ENCODE data around the gene IRX6. TPM values are rescaled to one million over a fixed set of nuclear protein-coding genes. Genes with fewer than 3 reads are reported as not detected.
A peak's percentile ranks its signal among the peaks of the same experiment; 100 is the strongest.

IRX6 gene
- under 1 TPM; 0.12 to 0.63 TPM for total RNA-seq
- polyA plus RNA-seq (ENCODE audit: insufficient read depth, low read depth, low replicate concordance), result 0.50 TPM
- long read RNA-seq, donor 1, result 0 reads
- long read RNA-seq, donor 2, result 0 reads

DNA sequence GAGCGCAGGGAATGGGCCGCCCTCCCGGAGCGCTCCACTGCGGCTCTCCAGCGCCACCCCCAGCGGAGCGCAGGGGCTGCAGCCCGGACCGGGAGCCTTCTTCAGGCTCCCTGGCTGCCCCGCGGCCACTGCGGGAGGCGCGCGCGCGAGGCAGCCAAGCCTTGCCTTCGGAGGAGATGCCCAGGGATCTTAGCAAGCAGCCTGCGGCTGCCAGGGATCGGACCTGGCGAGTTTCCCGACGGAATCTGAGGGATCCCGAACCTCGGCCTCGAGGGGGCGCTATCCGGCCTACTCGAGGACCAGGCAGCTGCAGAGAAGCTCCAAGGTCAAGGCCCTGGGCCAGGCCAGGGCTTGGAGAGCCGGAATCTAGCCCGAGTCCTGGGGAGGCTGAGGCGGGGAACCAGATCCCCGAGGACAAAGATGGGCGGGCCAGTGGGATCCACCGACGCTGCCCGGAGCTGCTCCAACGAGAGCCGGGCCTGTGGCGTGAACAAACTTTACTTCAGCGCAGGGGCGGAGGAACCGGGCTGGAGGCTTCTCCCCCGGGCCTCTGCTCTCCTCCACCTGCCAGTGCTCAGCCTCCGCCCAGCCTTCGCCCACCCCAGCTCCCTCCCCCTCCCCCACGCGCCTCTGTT, at the start of gene IRX6:
TSS of gene IRX6 (plus strand) at position 567 of the 635 bp plus-strand sequence. CDS start 889 bp downstream, outside the sequence.
- H3K36me3 ChIP-seq (ENCODE audit: low read depth, missing control alignments), result no peaks in the 10 kb centered on the region
- no peak for TF ChIP-seq POLR2A (IDR thresholded peaks at IDR 0.05)
- TF ChIP-seq, protein P1, sequence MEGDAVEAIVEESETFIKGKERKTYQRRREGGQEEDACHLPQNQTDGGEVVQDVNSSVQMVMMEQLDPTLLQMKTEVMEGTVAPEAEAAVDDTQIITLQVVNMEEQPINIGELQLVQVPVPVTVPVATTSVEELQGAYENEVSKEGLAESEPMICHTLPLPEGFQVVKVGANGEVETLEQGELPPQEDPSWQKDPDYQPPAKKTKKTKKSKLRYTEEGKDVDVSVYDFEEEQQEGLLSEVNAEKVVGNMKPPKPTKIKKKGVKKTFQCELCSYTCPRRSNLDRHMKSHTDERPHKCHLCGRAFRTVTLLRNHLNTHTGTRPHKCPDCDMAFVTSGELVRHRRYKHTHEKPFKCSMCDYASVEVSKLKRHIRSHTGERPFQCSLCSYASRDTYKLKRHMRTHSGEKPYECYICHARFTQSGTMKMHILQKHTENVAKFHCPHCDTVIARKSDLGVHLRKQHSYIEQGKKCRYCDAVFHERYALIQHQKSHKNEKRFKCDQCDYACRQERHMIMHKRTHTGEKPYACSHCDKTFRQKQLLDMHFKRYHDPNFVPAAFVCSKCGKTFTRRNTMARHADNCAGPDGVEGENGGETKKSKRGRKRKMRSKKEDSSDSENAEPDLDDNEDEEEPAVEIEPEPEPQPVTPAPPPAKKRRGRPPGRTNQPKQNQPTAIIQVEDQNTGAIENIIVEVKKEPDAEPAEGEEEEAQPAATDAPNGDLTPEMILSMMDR (IDR thresholded peaks at IDR 0.05), result peak; percentile 13 to 41 (median 28)
- DNase-seq, result peak; percentile 89
- no peak within 1 kb of the TSS for H3K27ac ChIP-seq
- H3K9me3 ChIP-seq, result no peaks in the 10 kb centered on the region
- WGBS, 2 donors, result 1 to 4% methylated on average over 14 to 48 of the region's 49 CpGs
- peak within 1 kb of the TSS; percentile 12 to 14 for H3K4me3 ChIP-seq
- H3K27me3 ChIP-seq, result no peaks in the 10 kb centered on the region
- intact Hi-C loops (cut with DNase I; ENCODE audit: low total_unique reads), result no loop called here
- peaks cover 3% of the 10 kb centered on the region for H3K4me1 ChIP-seq

DNA sequence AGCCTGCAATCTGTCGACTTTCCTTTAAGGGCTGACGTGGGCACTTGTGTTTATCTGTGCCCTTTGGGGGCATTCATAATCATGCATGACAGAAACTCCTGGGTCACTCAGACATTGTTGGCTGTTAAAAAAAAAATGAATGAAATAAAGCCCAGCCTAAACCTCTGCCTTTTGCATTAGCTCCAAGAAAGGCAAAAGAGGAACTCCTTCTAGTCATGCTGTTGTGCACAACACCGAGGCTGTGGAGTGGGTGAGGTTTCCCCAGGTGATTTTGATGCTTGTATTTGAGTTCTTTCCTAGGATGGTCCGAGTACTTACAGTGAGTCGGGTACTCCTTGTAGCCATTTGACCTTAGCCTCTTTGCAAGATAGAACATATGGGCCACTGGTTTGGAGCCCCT, 49.6 kb upstream of the IRX6 start:
- intact Hi-C loops (cut with DNase I; ENCODE audit: low total_unique reads), result no loop called here
- TF ChIP-seq POLR2A (IDR thresholded peaks at IDR 0.05), result no peak
- TF ChIP-seq, protein P1 (IDR thresholded peaks at IDR 0.05), result no peak
- H3K4me1 ChIP-seq, result no peaks in the 10 kb centered on the region
- no peaks in the 10 kb centered on the region for H3K36me3 ChIP-seq (ENCODE audit: low read depth, missing control alignments)
- no peaks in the 10 kb centered on the region for H3K9me3 ChIP-seq
- DNase-seq, result no peak
- H3K4me3 ChIP-seq, result no peak overlapping the region
- no peaks in the 10 kb centered on the region for H3K27me3 ChIP-seq
- 77 to 78% methylated on average over 5 of the region's 5 CpGs for WGBS, 2 donors
- no peak overlapping the region for H3K27ac ChIP-seq

DNA sequence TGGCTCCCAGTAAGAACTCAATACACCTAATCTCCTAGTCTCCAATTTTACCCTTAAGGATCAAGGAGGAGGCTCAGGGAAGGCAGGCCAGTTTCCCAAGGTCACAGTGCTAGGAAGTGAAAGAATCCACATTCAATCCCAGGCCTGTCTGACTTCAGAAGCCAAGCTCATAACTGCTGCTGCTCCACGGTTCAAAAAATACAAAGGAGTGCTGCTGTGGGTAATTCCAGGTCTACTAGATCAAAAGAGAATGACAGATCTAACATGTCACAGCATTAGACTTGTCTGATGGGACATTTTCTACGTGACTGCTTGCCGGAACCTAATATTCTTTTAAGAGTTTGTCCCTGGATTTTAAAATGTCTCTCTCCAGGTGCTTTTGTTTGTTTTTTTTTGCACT, 48.8 kb upstream of the IRX6 start:
- TF ChIP-seq, protein P1 (IDR thresholded peaks at IDR 0.05), result no peak
- TF ChIP-seq POLR2A (IDR thresholded peaks at IDR 0.05), result no peak
- no peaks in the 10 kb centered on the region for H3K4me1 ChIP-seq
- WGBS, 2 donors, result 65 to 67% methylated on average over 3 of the region's 3 CpGs
- no peak for DNase-seq
- H3K4me3 ChIP-seq, result no peak overlapping the region
- H3K9me3 ChIP-seq, result no peaks in the 10 kb centered on the region
- no peak overlapping the region for H3K27ac ChIP-seq
- H3K36me3 ChIP-seq (ENCODE audit: low read depth, missing control alignments), result no peaks in the 10 kb centered on the region
- intact Hi-C loops (cut with DNase I; ENCODE audit: low total_unique reads), result no loop called here
- H3K27me3 ChIP-seq, result no peaks in the 10 kb centered on the region

GRCh38 chr16:55275869-55276268, 48.1 kb upstream of the IRX6 start:
- WGBS, 2 donors, result 85 to 90% methylated on average over 3 to 6 of the region's 6 CpGs
- intact Hi-C loops (cut with DNase I; ENCODE audit: low total_unique reads), result no loop called here
- no peak for DNase-seq

More at GRCh38 chr16:55275869-55276268, 48.1 kb upstream of the IRX6 start:
- no peak for TF ChIP-seq POLR2A (IDR thresholded peaks at IDR 0.05)
- TF ChIP-seq, protein P1 (IDR thresholded peaks at IDR 0.05), result no peak
- Histone ChIP-seq H3K9me3 (no peaks in the 10 kb centered on the region), H3K4me3 (no peak overlapping the region), H3K4me1 (no peaks in the 10 kb centered on the region), H3K27ac (no peak overlapping the region), H3K36me3 (ENCODE audit: low read depth, missing control alignments) (no peaks in the 10 kb centered on the region), H3K27me3 (no peaks in the 10 kb centered on the region)

All from testis (tissue), 5 donors.